HepG2 (cell line): ENCODE results near the gene TFAP2A.

Source experiments
- CTCF ChIP-seq: sonication (generic); formaldehyde crosslinking; IDR thresholded peaks from 2 replicates; pipeline ENCODE4 v1.5.0; 2020; ENCODE audit warnings: mild to moderate bottlenecking, missing genetic modification reagents, moderate library complexity
- GABPA ChIP-seq, 2 experiments: IDR thresholded peaks; 2 replicates each; pipeline ENCODE4 v1.6.1; 2011 to 2016; ENCODE audit warnings: low read depth in 2 of 2, low read length in 1 of 2, missing biosample characterization in 1 of 2, missing genetic modification characterization in 1 of 2
- NFIC ChIP-seq: IDR thresholded peaks from 2 replicates; pipeline ENCODE4 v1.6.1; 2012; ENCODE audit warnings: mild to moderate bottlenecking, low read length, inconsistent platforms
- PHF21A ChIP-seq: sonication (generic); formaldehyde crosslinking; IDR thresholded peaks from 2 replicates; pipeline ENCODE4 v1.5.0; 2020; ENCODE audit warnings: mild to moderate bottlenecking, missing genetic modification reagents
- SIN3B ChIP-seq: fragments of 150-350 bp; IDR thresholded peaks from 2 replicates; pipeline ENCODE4 v1.6.1; 2014; ENCODE audit warnings: low read length
- U2AF2 ChIP-seq: fragments of 200-400 bp; formaldehyde crosslinking; IDR thresholded peaks from 2 replicates; pipeline ENCODE4 v1.6.1; 2017; ENCODE audit warnings: low read depth, mild to moderate bottlenecking, low read length
- ZBTB43 ChIP-seq: sonication (generic); formaldehyde crosslinking; conservative IDR thresholded peaks from 2 replicates; pipeline ENCODE4 v1.4.0; 2020; ENCODE audit warnings: missing genetic modification reagents
- ZNF326 ChIP-seq: sonication (generic); formaldehyde crosslinking; IDR thresholded peaks from 2 replicates; pipeline ENCODE4 v1.4.0; 2020; ENCODE audit warnings: missing genetic modification reagents, borderline replicate concordance
- ZSCAN29 ChIP-seq: sonication (generic); formaldehyde crosslinking; conservative IDR thresholded peaks from 2 replicates; pipeline ENCODE4 v1.4.0; 2020; ENCODE audit warnings: mild to moderate bottlenecking, missing genetic modification reagents

- TF ChIP-seq ZSCAN29 (CRISPR knock-in tag) (no peak), ZNF326 (no peak), NFIC (no peak), CTCF (CRISPR knock-in tag) (no peak), SIN3B (no peak), GABPA (IDR thresholded peaks at IDR 0.05; ENCODE audit: low read depth, low read length) (no peak), GABPA (CRISPR knock-in tag; IDR thresholded peaks at IDR 0.05; ENCODE audit: low read depth) (no peak), PHF21A (CRISPR knock-in tag) (no peak), ZBTB43 (CRISPR knock-in tag) (no peak), U2AF2 (no peak)
Observed at GRCh38 chr6:10361428-10361827, 53.4 kb downstream of the TFAP2A start.
